GM12892 (cell line): Measurements from ENCODE around the gene DICER1.

ENCODE experiments used
- POLR2A ChIP-seq: IDR thresholded peaks from 2 replicates; pipeline ENCODE4 v1.6.1; 2011; ENCODE audit warnings: low read depth, low read length, control low read depth
- POLR2AphosphoS5 ChIP-seq: IDR thresholded peaks from 2 replicates; pipeline ENCODE4 v1.6.1; 2011; ENCODE audit warnings: low read depth, low read length, control low read depth
- TAF1 ChIP-seq: IDR thresholded peaks from 2 replicates; pipeline ENCODE4 v1.6.1; 2011; ENCODE audit warnings: low read depth, mild to moderate bottlenecking, control low read depth, low read length, borderline replicate concordance

- no peak for TF ChIP-seq POLR2A
- TF ChIP-seq POLR2AphosphoS5 = no peak
- no peak for TF ChIP-seq TAF1
Observed at GRCh38 chr14:95199298-95199983, 42.1 kb upstream of the DICER1 start.
